Stimulated activated CD4-positive, alpha-beta T cell treated with anti-CD3 and anti-CD28 coated beads, Interleukin-15, amount 100 ng/mL, for 24 hours (primary cell): ENCODE data around the gene CCR2.
"Not testable (repeated sequence)": the region's sequence is repeated elsewhere in the genome, so short reads cannot be mapped to it uniquely, and the experiment has no call there.

Experiments used
- DNase-seq: peaks from one replicate; pipeline ENCODE4 v3.0.0-alpha.2; 2020

CCR2 gene

DNA sequence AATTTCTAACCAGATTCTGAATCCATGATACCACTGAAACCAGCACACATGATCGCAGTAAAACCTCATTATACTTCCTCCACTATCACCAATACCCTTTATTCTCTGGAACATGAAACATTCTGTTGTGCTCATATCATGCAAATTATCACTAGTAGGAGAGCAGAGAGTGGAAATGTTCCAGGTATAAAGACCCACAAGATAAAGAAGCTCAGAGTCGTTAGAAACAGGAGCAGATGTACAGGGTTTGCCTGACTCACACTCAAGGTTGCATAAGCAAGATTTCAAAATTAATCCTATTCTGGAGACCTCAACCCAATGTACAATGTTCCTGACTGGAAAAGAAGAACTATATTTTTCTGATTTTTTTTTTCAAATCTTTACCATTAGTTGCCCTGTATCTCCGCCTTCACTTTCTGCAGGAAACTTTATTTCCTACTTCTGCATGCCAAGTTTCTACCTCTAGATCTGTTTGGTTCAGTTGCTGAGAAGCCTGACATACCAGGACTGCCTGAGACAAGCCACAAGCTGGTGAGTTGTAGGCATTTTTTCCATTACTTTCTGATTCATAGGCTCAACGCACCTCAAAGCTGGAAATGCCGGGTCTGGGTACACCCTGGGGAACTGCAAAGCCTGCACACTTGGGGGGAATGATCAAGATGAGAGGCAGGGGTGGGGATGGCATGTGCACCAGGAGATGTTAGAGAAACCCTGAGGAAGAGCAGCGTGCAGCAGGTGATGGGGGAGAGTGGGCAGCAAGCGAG lies at the start of gene CCR2:
CCR2 (plus strand) TSS at position 465 of the 764 bp plus-strand sequence. CDS start 3,417 bp downstream, outside the sequence.
- peak; percentile 57 for DNase-seq

DNA sequence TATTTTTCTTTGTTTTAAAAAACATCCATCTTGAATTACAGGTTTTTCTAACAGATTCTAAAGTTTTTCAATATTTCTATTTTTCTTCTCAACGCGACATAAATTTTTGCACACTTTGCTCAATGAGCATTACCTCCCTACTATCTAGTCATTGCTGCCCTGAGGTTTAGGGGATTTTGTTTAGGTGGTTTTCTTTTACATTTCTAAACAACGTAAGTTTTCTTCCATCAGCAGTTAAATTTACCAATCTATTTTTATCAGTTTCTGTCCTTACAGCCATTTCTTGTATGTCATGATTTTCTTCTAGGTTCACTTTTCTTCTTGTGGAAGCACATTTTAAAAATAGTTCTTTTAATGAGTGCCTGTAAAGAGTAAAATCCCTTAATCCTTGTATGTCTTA lies 49.2 kb upstream of the CCR2 start:
- no peak for DNase-seq

DNA sequence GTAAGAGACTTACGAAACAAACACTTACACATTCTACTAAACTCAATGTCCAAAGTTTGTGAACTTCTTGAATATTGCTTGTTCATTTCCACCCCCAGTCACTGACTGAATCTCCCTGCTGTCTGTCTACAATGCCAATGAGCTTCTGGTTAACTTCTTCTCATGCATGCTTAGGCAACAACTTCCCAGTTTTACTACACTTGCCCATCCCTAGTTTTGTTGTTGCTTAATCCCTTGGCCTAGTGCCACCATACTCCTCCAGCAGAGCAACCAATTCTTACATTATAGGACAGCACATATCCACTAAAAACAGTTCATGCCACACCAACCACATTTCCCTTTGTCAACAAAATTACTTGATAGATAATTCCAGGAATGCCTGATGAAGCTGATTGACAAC lies 40.9 kb upstream of the CCR2 start:
- no peak for DNase-seq

DNA sequence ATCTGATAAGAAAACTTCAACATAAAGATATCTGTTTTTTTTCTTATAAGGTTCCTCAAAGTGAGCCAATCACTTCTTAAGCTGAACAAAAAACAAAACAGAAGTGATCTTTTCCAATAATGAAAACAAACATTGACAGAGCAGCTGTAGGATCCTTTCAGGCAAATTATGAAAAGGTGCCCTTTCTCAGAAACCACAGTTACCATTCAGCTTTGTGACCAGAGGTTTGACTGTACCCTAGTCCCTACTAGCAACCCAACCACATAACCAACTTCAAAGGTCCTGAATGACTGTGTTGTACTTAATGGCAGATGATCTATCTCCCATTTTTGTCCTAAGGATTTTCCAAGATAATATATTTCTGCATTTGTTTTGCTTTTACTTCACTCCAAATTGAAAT lies 39.4 kb upstream of the CCR2 start:
- no peak for DNase-seq

DNA sequence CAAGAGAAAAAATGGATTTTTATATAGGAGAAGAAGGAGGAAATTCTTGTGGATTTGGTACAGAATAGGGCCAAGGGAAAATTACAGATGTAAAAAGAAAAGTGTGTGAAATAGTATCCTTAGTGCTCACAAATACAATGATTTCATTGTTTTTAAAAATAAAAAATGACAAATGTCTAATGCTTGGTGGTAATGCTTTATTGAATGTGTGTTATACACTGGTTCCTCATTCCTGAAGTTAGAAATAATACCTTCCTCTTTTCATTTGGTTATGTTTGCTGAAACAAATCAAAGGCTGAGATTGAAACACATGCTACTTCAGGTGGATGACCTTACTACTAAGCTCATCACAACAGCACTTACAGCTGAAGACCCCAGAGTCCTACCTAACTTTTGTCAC lies 37.7 kb upstream of the CCR2 start:
- DNase-seq = no peak

DNA sequence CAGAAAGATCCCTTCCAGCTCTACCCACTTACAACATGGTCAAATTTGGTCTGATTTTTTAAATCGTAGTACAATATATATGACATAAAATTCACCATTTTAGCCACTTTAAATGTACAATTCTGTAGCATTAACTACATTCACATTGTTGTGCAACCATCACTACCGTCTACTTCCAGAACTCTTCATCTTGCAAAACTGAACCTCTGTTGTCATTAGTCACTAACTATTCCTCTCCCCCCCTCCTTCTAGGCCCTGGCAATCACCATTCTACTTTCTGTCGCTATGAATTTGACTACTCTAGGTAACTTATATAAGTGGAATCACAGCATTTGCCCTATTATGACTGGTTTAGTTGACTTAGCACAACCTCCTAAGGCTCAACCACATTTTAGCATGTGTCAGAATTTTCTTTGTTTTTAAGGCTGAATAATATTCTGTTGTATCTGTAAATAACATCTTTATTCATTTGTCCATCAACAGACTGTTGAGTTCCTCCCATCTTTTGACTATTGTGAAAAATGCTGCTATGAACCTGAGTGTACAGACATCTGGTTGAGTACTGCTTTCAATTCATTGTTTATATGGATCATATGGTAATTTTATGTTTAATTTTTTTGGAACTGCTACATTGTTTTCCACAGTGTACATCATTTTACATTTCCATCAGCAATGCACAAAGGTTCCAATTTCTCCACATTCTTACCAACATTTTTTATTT lies 35.5 kb upstream of the CCR2 start:
- DNase-seq = no peak

DNA sequence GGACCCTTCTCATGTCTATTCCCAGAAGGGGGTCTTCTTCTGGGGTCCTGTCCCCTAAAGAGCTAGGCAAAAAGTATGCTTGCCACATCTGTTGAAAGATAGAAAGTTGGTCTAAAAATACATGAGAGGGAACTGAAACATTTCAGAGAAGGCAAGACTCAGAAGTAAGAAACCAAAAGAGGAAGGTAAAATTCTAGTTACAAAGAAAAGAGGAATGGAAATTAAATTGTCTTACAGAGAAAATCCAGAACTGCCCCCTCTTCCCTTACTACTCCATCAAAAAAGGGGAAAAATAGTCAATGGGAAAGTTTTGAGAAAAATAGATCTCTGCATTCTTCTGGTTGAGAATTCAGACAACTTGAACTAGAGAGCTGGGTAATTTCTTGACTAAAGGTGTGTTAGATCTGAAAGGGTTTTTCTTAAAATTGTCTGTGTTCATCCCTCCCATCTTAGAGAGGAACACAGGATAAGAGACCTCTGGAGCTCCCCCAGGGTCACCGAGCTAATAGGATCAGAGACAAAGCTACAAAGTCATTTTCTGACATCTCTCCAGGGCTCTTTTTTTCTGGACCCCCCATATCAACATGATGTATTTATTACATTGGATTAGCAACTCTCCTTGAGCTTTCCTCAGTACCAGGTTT lies 32.3 kb upstream of the CCR2 start:
- DNase-seq = no peak

DNA sequence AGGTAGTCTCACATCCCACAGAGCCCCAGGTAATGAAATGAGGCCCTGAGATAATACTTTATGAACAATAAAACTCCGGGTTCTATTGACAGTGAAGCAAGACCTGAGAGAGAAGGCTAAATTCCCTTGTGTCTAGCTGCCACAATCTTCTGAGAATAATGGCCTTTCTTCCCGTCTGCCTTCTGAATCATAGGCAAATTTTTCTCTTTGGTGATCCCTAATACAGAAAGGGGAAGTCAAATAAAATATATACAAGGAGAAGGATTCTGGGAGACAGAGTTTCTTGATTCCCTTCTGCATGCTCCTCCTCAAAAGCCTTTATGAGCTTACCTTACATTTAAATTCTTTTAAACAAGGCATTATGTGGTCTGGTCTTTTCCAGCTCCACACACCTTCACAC lies 29.9 kb upstream of the CCR2 start:
- no peak for DNase-seq

DNA sequence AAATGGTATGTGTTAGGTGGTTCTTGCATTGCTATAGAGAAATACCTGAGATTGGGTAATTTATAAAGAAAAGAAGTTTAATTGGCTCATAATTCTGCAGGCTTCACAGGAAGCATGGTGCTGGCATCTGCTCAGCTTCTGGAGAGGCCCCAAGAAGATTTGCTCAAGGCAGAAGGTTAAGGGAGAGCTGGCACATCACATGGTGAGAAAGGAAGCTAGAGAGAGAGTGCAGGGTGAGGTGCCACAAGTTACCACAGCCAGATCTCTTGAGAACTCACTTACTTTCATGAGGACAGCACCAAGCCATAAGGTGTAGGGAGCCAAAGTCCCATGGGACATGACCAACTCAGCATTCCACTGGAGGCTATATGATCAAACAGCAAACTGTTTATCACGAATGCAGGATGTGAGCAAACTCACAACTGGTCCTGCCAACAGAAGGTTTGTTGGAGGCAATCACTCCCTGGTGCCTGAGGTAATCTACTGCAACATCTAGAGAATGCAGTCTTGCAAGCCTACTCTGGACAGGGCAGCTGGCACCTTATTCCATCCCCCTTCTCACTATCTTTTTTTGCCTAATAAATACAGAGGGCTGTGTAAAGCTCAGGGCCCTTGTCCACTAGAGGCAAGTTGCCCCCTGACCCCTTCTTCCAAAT lies 28.1 kb upstream of the CCR2 start:
- no peak for DNase-seq

DNA sequence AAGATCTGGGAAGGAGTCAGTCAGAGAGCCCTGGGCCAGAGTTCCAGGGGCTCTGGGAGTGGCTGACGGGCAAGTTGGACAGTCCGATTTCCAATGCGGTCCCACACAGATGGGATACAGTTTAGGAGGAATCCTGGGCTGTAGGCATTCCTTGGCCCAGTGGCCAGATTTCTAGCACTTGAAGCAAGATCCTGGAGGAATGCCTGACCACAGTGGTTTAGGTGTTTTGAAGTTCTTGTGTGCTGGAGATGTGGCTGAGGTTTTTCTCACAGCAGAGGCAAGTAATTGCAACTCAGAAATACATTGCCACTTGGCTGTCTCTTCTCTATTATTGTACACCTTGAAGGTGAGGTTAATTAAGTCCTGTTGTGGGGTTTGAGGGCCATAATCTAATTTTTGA lies 23.2 kb upstream of the CCR2 start:
- DNase-seq = not testable (repeated sequence)

DNA sequence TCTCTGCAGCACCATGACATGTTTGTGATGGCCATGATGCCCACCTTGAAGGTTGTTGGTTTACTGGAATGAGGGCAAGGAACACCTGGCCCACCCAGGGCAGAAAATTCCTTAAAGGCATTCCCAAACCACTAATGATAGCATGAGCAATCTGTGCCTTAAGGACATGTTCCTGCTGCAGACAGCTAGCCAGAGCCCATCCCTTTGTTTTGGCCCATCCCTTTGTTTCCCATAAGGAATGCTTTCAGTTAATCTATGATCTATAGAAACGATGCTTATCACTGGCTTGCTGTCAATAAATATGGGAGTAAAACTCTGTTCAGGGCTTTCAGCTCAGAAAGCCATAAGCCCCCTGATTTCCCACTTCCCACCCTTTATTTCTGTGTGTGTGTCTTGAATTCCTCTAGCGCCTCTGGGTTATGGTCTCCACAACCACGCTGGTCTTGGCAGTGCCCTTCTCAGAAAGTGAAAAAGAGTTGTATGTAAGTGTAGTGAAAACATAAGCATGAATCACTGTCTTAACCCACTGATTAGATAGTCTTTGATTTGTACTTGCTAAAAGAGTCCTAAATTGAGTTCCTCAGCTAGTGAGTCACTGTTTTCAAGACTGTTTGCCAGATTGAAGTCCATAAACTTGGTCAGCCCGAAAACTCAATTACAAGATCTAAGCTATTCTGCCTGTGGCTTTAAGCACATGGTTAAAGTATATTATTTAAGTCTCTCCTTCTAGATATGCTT lies 19.0 kb upstream of the CCR2 start:
- DNase-seq = peak; percentile 25

DNA sequence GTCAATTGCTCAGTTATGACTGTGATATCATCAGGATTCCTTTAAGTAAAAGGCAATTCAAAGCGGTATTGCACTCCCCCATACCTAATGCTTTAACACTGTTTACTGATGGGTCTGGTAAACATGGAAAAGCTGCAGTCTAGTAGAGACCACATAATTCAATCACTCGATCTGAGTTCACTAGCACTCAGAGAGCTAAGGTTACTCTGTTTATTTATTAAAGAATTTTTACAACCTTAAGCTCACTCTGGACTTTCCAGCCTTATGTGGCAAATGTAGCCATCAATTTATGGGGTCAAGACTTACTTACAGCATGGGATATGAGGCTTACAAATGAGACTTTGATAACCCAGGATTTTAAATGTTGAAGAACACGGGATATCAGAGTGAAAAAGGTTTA lies 18.4 kb upstream of the CCR2 start:
- no peak for DNase-seq

DNA sequence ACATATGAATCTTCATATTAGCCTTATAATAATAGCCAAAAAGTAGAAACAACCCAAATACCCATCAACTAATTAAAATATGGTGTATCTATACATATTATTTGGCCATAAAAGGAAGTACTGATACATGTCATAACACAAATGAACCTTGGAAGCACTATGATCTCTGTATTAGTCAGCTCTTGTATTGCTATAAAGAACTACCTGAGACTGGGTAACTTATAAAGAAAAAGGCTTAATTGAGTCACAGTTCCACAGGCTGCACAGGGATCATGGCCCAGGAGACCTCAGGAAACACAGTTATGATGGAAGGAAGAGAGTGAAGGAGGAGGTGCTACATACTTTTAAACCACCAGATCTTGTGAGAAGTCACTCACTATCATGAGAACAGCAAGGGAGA lies 16.0 kb upstream of the CCR2 start:
- DNase-seq = no peak

DNA sequence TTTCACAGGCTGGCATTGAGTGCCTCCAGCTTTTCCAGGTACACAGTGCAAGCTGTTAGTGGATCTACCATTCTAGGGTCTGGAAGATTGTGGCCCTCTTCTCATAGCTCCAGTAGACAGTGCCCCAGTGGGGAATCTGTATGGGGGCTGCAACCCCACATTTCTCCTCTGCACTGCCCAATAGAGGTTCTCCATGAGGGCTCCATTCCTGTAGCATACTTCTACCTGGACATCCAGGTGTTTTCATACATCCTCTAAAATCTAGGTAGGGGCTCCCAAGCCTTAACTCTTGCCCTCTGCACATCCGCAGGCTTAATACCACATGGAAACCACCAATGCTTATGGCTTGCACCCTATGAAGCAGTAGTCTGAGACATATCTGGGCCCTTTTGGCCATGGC lies 15.1 kb upstream of the CCR2 start:
- DNase-seq = no peak

DNA sequence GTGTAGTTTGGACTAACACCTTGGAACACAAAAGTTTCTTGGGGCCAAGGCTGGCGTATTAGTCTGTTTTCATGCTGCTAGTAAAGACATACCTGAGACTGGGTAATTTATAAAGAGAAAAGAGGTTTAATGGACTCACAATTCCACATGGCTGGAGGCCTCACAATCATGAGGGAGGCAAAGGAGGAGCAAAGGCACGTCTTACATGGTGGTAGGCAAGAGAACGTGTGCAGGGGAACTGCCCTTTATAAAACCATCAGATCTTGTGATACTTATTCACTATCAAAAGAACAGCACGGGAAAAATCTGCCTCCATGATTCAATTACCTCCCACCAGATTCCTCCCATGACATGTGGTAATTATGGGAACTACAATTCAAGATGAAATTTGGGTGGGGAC lies 9.4 kb upstream of the CCR2 start:
- DNase-seq = no peak

DNA sequence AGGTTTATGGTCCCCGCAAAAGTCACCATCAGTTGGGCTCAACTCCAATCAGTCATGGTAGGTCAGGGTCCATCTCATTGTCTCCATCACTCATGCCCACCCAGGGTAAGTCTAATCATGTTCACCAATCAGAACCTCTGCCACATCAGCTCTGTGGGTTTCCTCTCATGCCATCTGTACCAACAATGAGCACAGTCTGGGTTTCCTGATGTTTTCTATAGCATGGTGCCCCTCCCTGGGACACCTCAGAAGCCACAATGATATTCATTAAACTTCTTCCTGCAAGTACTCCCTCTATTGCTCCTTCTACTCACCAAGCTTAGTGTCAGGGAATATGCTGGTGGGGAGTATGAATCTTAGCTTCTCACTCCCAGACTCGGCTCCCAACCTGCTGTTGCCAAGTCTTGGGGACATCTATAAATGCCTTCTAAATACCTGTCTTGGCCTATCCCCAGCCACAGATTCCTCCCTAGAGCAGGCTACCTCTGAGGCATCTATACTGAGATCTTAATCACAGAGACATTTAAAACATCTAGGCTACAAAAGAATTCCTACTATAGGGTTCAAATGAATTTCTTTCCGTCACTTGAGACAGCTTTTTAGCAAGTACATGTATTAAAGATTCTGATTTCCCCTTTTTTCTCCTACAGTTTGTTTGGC lies 5.0 kb upstream of the CCR2 start:
- no peak for DNase-seq

DNA sequence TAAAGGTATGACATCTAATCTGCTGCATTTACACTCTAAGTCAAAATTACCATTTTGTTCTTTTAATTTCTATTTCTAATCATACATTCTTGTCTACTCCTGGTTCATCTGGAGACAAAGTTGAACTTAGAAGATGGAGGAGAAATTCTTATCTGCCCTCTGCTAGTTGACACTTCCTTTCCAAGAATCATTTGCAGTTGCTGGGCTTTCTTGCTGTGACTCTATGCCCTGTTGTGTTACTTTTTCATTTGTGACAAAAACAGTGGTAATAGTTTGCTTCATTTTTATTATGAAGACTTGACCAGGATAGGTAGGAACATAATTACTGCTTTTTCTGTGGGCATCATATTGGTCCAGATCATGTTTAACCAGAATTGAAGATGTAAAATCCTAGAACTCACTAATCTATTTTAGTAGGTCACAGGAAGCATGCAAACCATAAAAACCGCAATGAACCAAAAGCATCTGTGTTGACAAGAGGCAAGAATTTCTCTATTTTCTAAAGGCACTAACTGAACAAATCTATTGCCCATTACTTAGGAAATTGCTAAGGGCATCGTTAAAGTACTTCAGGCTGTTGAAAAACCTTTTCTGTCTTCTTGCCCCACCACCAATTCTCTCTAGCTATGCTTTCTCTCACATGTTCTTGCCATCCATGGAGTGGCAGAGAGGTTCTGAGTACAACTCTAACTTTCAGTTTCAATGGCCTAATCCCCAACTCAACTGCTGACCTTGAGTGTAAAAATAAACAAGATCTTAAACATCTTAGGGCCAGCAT lies 4.2 kb upstream of the CCR2 start:
- DNase-seq = no peak

DNA sequence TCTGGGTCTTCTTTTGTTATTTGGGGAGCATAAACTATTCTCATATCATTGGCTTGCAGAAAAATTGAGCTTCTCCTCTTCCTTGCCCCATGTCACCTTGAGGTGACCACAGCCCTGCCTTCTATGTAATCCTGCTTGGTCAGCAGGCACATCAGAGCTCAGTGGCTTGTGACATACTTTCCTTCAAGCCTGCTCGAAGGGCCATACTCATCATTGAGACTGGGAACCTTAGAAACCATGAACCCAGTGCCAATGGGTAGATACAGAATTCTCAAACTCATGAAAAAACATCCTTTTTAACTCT lies 3.7 kb upstream of the CCR2 start:
- DNase-seq = no peak

DNA sequence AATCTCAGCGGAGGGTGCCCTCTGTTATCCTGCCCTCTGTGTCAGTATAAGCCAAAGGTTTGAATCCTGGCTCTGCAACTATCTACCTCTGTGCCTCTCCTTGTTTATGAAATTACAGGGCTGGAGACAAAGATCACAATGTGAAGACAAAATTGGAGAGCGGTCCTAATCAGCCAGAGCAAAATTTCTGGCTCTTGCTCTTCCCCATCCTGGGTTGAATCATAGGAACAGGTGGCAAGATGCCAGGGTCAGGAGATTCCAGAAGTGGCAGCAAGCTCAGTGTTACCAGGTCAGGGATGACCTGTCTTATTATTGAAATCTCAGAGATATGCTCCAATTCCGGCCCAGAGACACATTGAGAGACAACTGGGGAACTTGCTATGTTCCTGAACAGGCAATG lies 2.3 kb upstream of the CCR2 start:
- DNase-seq = no peak

DNA sequence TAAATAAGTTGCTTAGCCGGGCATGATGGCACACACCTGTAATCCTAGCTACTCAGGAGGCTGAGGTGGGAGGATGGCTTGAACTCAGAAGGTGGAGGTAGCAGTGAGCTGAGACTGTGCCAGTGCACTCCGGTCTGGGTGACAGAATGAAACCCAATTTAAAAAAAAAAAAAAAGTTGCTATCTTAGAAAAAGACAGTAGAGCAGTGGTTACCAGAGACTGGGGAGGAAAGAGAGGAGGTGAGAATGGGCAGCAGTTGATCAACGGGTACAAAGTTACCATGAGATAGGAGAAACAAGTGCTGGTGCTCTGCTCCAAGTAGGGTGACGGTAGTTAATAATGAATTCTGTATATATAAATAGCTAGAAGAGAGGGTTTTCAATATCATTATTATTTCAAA lies 821 bp upstream of the CCR2 start:
- DNase-seq = no peak

DNA sequence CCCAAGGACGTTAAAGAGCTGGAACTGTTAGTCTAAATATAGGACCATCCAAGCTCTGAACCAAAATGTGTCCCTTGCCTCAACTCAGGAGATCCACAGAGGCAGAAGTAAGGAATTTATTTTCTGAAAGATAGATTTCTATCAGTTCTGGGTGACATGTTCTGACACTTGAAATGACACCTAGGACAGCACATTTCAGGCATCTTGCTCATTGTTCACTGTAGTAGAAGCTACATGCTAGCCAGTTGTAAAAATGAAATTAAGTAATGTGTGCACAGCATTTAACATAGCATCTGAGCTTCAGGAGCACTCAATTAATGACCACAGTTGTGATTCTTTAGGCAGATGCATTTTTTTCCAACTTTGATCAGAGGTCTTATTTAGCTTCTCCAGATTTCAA lies 567 bp downstream of the CCR2 start:
- DNase-seq = no peak

DNA sequence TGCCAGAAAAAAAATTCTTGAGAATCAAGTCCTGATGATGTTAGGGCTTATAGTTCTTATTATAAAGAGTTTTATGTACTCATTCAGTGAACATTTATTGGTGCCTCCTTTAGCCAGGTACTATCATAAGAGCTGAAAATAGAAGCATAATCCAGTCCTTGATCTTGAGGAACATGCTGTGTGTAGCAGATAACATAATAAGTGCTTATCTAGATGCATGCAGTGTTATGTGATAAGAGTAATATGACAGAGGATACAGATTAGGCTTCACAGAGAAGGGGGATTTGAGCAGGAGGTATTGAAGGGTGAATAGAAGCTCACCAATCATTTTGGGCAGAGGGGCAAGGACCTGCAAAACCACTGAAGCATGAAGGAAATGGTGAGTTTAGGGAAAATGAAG lies 1.1 kb downstream of the CCR2 start:
- no peak for DNase-seq
